Fibroblast of lung (primary cell): ENCODE data around the gene LPP. TPM values are rescaled to one million over a fixed set of nuclear protein-coding genes. Genes with fewer than 3 reads are reported as not detected.
A peak's percentile ranks its signal among the peaks of the same experiment; 100 is the strongest.

Source experiments
- DNase-seq, 2 donors: peaks; one replicate each; pipeline versions ENCODE4 v3.0.0 to v3.0.0-alpha.2; 2010; ENCODE audit warnings: low read depth in 2 of 2
- H2AFZ ChIP-seq: 2 replicates; pipeline ENCODE4 v1.5.1; 2012; ENCODE audit warnings: low read length, control low read depth, inconsistent platforms
- H3K27ac ChIP-seq: 2 replicates; pipeline ENCODE4 v1.5.1; 2011; ENCODE audit warnings: low read length, control low read depth; ENCODE audit not compliant: insufficient read depth
- H3K27me3 ChIP-seq: 2 replicates; pipeline ENCODE4 v1.5.1; 2011; ENCODE audit warnings: mild to moderate bottlenecking, low read length; ENCODE audit not compliant: control insufficient read depth, insufficient read depth
- H3K36me3 ChIP-seq: 2 replicates; pipeline ENCODE4 v1.5.1; 2011; ENCODE audit warnings: low read length; ENCODE audit not compliant: control insufficient read depth, insufficient read depth
- H3K4me1 ChIP-seq: 2 replicates; pipeline ENCODE4 v1.5.1; 2011; ENCODE audit warnings: low read length; ENCODE audit not compliant: control insufficient read depth, insufficient read depth; ENCODE audit errors: extremely low read depth
- H3K4me2 ChIP-seq: 2 replicates; pipeline ENCODE4 v1.5.1; 2011; ENCODE audit warnings: low read length, control low read depth; ENCODE audit not compliant: insufficient read depth; ENCODE audit errors: extremely low read depth
- H3K4me3 ChIP-seq, 4 experiments: fragments of 200-600 bp in 1 of 4; sonication (generic) in 1 of 4; replicated peaks in 1 of 4; 2 replicates each; pipeline ENCODE4 v1.5.1; 2011 to 2016; ENCODE audit warnings: low read length in 4 of 4, low read depth in 3 of 4, mild to moderate bottlenecking in 3 of 4, control low read depth in 2 of 4, inconsistent platforms in 1 of 4, mixed read lengths in 1 of 4; ENCODE audit not compliant: insufficient read depth in 1 of 4; ENCODE audit errors: control extremely low read depth in 1 of 4
- H3K79me2 ChIP-seq: 2 replicates; pipeline ENCODE4 v1.5.1; 2012; ENCODE audit warnings: mild to moderate bottlenecking, low read length, inconsistent platforms; ENCODE audit not compliant: control insufficient read depth, insufficient read depth
- H3K9ac ChIP-seq: 2 replicates; pipeline ENCODE4 v1.5.1; 2011; ENCODE audit warnings: mild to moderate bottlenecking, low read length, control low read depth; ENCODE audit not compliant: insufficient read depth
- H3K9me3 ChIP-seq: 2 replicates; pipeline ENCODE4 v1.5.1; 2012; ENCODE audit warnings: low read depth, low read length; ENCODE audit not compliant: control insufficient read depth, insufficient read depth
- H4K20me1 ChIP-seq: 2 replicates; pipeline ENCODE4 v1.5.1; 2011; ENCODE audit warnings: low read length; ENCODE audit not compliant: control insufficient read depth, insufficient read depth; ENCODE audit errors: extremely low read depth
- CTCF ChIP-seq, 2 donors: IDR thresholded peaks in 1 of 2; conservative IDR thresholded peaks in 1 of 2; 1 replicate in 1 of 2; 2 replicates in 1 of 2; pipeline ENCODE4 v1.5.1; 2011 to 2012; ENCODE audit warnings: low read length in 2 of 2, control low read depth in 1 of 2, inconsistent platforms in 1 of 2, low read depth in 1 of 2, mild to moderate bottlenecking in 1 of 2
- EZH2 ChIP-seq: IDR thresholded peaks from 2 replicates; pipeline ENCODE4 v1.5.1; 2012; ENCODE audit warnings: low read length, control low read depth, mild to moderate bottlenecking; ENCODE audit errors: missing control alignments
- polyA plus RNA-seq, 2 donors: library from polyadenylated mRNA; depleted of rRNA in 1 of 2; stranded (reverse) in 1 of 2; unstranded in 1 of 2; fragments of >200 nt; gene quantifications; 2 replicates each; pipeline ENCODE4 v1.2.1, GENCODE V29; 2011 to 2012; ENCODE audit warnings: missing spikeins in 1 of 2
- total RNA-seq: library from RNA; depleted of rRNA; stranded (reverse); fragments of >200 nt; gene quantifications from 2 replicates; pipeline ENCODE4 v1.2.1, GENCODE V29; 2014

LPP gene
- total and polyA plus RNA-seq, 2 donors (not counting 1 experiment from before 2014, with no cell fraction given), result 69.0 to 124 TPM

DNA sequence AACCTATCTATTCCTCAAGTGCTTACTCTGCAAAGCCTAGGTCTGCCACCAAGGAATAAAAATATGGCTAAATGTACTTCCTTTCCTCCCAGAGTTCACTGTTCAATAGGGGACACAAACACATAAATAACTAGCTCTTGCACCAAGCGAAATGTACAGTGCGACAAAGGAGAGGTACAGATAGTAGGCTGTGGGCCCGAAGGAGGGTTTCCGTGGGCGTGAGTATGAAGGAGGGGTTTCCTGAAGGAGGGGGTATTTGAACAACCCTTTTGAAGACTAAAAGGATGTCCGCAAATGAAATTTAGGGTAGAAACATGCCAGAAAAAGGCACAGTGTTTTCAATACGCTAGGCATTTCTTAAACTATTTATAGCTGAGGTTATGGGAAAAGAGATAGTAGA lies 207.9 kb downstream of the LPP start:
- no peak for DNase-seq
- H4K20me1 ChIP-seq, result no peaks in the 10 kb centered on the region
- H3K9me3 ChIP-seq, result no peaks in the 10 kb centered on the region
- H3K36me3 ChIP-seq, result no peaks in the 10 kb centered on the region
- no peaks in the 10 kb centered on the region for H3K27me3 ChIP-seq
- no peak overlapping the region for H3K9ac ChIP-seq
- TF ChIP-seq EZH2, result no peak
- TF ChIP-seq CTCF (conservative IDR thresholded peaks at IDR 0.05 in 1 of 2, IDR thresholded peaks at IDR 0.05 in 1 of 2; ENCODE audit: low read depth in 1 of 2, low read length in 2 of 2), result no peak
- no peak overlapping the region for H3K4me3 ChIP-seq
- H3K4me1 ChIP-seq, result peaks cover 3% of the 10 kb centered on the region
- no peak overlapping the region for H3K27ac ChIP-seq
- H2AFZ ChIP-seq, result no peak overlapping the region
- H3K79me2 ChIP-seq, result peaks cover 16% of the 10 kb centered on the region
- no peak overlapping the region for H3K4me2 ChIP-seq

- Histone ChIP-seq H3K4me1 (peaks cover 3% of the 10 kb centered on the region), H3K4me3 (no peak overlapping the region), H3K9ac (no peak overlapping the region), H3K27ac (no peak overlapping the region), H3K4me2 (no peak overlapping the region), H2AFZ (no peak overlapping the region), H3K36me3 (no peaks in the 10 kb centered on the region), H4K20me1 (no peaks in the 10 kb centered on the region), H3K79me2 (peaks cover 16% of the 10 kb centered on the region), H3K9me3 (no peaks in the 10 kb centered on the region), H3K27me3 (no peaks in the 10 kb centered on the region)
- peak; percentile 51 to 95 for DNase-seq
- TF ChIP-seq CTCF (conservative IDR thresholded peaks at IDR 0.05 in 1 of 2, IDR thresholded peaks at IDR 0.05 in 1 of 2; ENCODE audit: low read depth in 1 of 2, low read length in 2 of 2) (no peak), EZH2 (no peak)
These were observed 208.5 kb downstream of the LPP start for GRCh38 chr3:188362405-188362831.

GRCh38 chr3:188365184-188365583 lies 211.2 kb downstream of the LPP start:
- Histone ChIP-seq H2AFZ (no peak overlapping the region), H3K27ac (no peak overlapping the region), H3K4me2 (no peak overlapping the region), H3K79me2 (peaks cover 13% of the 10 kb centered on the region), H3K9me3 (no peaks in the 10 kb centered on the region), H3K4me3 (no peak overlapping the region), H3K36me3 (no peaks in the 10 kb centered on the region), H3K4me1 (peaks cover 3% of the 10 kb centered on the region), H4K20me1 (no peaks in the 10 kb centered on the region), H3K27me3 (no peaks in the 10 kb centered on the region), H3K9ac (no peak overlapping the region)
- TF ChIP-seq EZH2 (no peak), CTCF (conservative IDR thresholded peaks at IDR 0.05 in 1 of 2, IDR thresholded peaks at IDR 0.05 in 1 of 2; ENCODE audit: low read depth in 1 of 2, low read length in 2 of 2) (no peak)
- no peak for DNase-seq
